Measurements from ENCODE around the gene SNX33. TPM values are rescaled to one million over a fixed set of nuclear protein-coding genes. Genes with fewer than 3 reads are reported as not detected.

The SNX33 gene
- total RNA-seq, 1 experiment from 2014 or later = 19.8 TPM

- Mint-ChIP-seq H3K9me3 (no peaks in the 10 kb centered on the region), H3K36me3 (peaks cover 10% of the 10 kb centered on the region; the same call in 1 of the 2 replicates), H3K27ac (peak overlapping the region; percentile 43), H3K4me3 (no peak overlapping the region), H3K4me1 (peaks cover 16% of the 10 kb centered on the region), H3K27me3 (ENCODE audit: low read depth) (no peaks in the 10 kb centered on the region)
- TF ChIP-seq, protein P1, sequence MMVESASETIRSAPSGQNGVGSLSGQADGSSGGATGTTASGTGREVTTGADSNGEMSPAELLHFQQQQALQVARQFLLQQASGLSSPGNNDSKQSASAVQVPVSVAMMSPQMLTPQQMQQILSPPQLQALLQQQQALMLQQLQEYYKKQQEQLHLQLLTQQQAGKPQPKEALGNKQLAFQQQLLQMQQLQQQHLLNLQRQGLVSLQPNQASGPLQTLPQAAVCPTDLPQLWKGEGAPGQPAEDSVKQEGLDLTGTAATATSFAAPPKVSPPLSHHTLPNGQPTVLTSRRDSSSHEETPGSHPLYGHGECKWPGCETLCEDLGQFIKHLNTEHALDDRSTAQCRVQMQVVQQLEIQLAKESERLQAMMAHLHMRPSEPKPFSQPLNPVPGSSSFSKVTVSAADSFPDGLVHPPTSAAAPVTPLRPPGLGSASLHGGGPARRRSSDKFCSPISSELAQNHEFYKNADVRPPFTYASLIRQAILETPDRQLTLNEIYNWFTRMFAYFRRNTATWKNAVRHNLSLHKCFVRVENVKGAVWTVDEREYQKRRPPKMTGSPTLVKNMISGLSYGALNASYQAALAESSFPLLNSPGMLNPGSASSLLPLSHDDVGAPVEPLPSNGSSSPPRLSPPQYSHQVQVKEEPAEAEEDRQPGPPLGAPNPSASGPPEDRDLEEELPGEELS (CRISPR knock-in tag; IDR thresholded peaks at IDR 0.05) = no peak
- TF ChIP-seq ZNF425 (CRISPR knock-in tag; conservative IDR thresholded peaks at IDR 0.05) = no peak
- ChIA-PET CTCF (no interaction called here), POLR2A (no interaction called here)
- ATAC-seq (no peak), DNase-seq (ENCODE audit: low spot score) (no peak)
These were observed 9.1 kb downstream of the SNX33 start for GRCh38 chr15:75656813-75657212.

- POLR2A ChIA-PET = no interaction called here
- DNase-seq (ENCODE audit: low spot score) (no peak), ATAC-seq (no peak)
- CTCF ChIA-PET = no interaction called here
- Mint-ChIP-seq H3K27me3 (ENCODE audit: low read depth) (no peaks in the 10 kb centered on the region), H3K4me3 (no peak overlapping the region), H3K27ac (peak overlapping the region; percentile 53; the same call in 1 of the 2 replicates), H3K4me1 (no peaks in the 10 kb centered on the region), H3K36me3 (peaks cover 10% of the 10 kb centered on the region; the same call in 1 of the 2 replicates), H3K9me3 (no peaks in the 10 kb centered on the region)
- no peak for TF ChIP-seq CREM (CRISPR knock-in tag; IDR thresholded peaks at IDR 0.05)
- TF ChIP-seq ZNF317 (CRISPR knock-in tag; IDR thresholded peaks at IDR 0.05; ENCODE audit: borderline replicate concordance, low read depth) = no peak
- no peak for TF ChIP-seq RELA (CRISPR knock-in tag; IDR thresholded peaks at IDR 0.05; ENCODE audit: borderline replicate concordance)
These were observed 11.5 kb downstream of the SNX33 start for GRCh38 chr15:75659141-75659771.

- Mint-ChIP-seq H3K27ac (peak overlapping the region; percentile 30; the same call in 1 of the 2 replicates), H3K4me1 (no peaks in the 10 kb centered on the region), H3K4me3 (no peak overlapping the region), H3K9me3 (no peaks in the 10 kb centered on the region), H3K36me3 (peaks cover 10% of the 10 kb centered on the region; the same call in 1 of the 2 replicates), H3K27me3 (ENCODE audit: low read depth) (no peaks in the 10 kb centered on the region)
- ChIA-PET CTCF (interaction anchor here (1.4 to 1.8 kb wide), 3 partner anchors 12 to 292 kb away, joined by 4 to 10 read pairs (median 9); partner anchors contain the start of genes MAN2C1 and SNX33), POLR2A (interaction anchor here (0.8 kb wide), 1 partner anchor 20 kb away, joined by 3 read pairs; the partner anchor contains the start of gene IMP3)
- DNase-seq (ENCODE audit: low spot score) = no peak
- ATAC-seq = no peak
- TF ChIP-seq AFF4 (CRISPR knock-in tag; IDR thresholded peaks at IDR 0.05; ENCODE audit: borderline replicate concordance) = no peak
- no peak for TF ChIP-seq HMGA2 (CRISPR knock-in tag; IDR thresholded peaks at IDR 0.05)
- no peak for TF ChIP-seq GRHL2 (CRISPR knock-in tag; IDR thresholded peaks at IDR 0.05; ENCODE audit: insufficient replicate concordance, severe bottlenecking)
- TF ChIP-seq, protein P2, sequence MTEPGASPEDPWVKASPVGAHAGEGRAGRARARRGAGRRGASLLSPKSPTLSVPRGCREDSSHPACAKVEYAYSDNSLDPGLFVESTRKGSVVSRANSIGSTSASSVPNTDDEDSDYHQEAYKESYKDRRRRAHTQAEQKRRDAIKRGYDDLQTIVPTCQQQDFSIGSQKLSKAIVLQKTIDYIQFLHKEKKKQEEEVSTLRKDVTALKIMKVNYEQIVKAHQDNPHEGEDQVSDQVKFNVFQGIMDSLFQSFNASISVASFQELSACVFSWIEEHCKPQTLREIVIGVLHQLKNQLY (CRISPR knock-in tag; IDR thresholded peaks at IDR 0.05) = no peak
- no peak for TF ChIP-seq ZNF396 (CRISPR knock-in tag; IDR thresholded peaks at IDR 0.05; ENCODE audit: borderline replicate concordance)
- TF ChIP-seq ATF2 (CRISPR knock-in tag; IDR thresholded peaks at IDR 0.05; ENCODE audit: borderline replicate concordance, low read depth) = no peak
- TF ChIP-seq ETV6 (CRISPR knock-in tag; IDR thresholded peaks at IDR 0.05) = no peak
- TF ChIP-seq GABPB1 (CRISPR knock-in tag; IDR thresholded peaks at IDR 0.05) = no peak
- no peak for TF ChIP-seq NFE2L1 (CRISPR knock-in tag; IDR thresholded peaks at IDR 0.05)
- TF ChIP-seq, protein P3, sequence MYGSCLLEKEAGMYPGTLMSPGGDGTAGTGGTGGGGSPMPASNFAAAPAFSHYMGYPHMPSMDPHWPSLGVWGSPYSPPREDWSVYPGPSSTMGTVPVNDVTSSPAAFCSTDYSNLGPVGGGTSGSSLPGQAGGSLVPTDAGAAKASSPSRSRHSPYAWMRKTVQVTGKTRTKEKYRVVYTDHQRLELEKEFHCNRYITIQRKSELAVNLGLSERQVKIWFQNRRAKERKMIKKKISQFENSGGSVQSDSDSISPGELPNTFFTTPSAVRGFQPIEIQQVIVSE (CRISPR knock-in tag; IDR thresholded peaks at IDR 0.05; ENCODE audit: borderline replicate concordance) = no peak
- TF ChIP-seq IRF2 (CRISPR knock-in tag; IDR thresholded peaks at IDR 0.05; ENCODE audit: borderline replicate concordance, low read depth) = no peak
- TF ChIP-seq SP1 (CRISPR knock-in tag; conservative IDR thresholded peaks at IDR 0.05) = no peak
- TF ChIP-seq NFATC4 (CRISPR knock-in tag; IDR thresholded peaks at IDR 0.05) = no peak
- TF ChIP-seq ZNF121 (CRISPR knock-in tag; IDR thresholded peaks at IDR 0.05) = no peak
These were observed 12.4 kb downstream of the SNX33 start for GRCh38 chr15:75659928-75660645.

Measured in WTC11 (cell line).